GM12878 (cell line): ENCODE data around the gene UBXN4. TPM values are rescaled to one million over a fixed set of nuclear protein-coding genes. Genes with fewer than 3 reads are reported as not detected.

Experiments
- ATAC-seq: fragments of 200-7000 bp; cut with Tn5 transposase; 3 replicates; pipeline ENCODE4 v1.9.1; 2020; ENCODE audit warnings: mild to moderate bottlenecking, moderate library complexity
- BruUV-seq: library from RNA; stranded (reverse); fragments of 400-500 nt; replicated peaks from 2 replicates; lab custom pipeline; 2021; lab: Mats Ljungman, UMichigan
- CTCF ChIA-PET: fragments of 300-600 bp; sonication (Branson Sonifier 250); formaldehyde crosslinking; extraction: SDS; loops from one replicate; lab custom pipeline; 2021; ENCODE audit warnings: inconsistent platforms; lab: Yijun Ruan, JAX
- POLR2A ChIA-PET: fragments of 350-600 bp; formaldehyde crosslinking; extraction: SDS; loops from one replicate; lab custom pipeline; 2021; ENCODE audit warnings: inconsistent platforms; lab: Charles Lee
- RAD21 ChIA-PET: fragments of 300-600 bp; sonication (Branson Sonifier 250); formaldehyde crosslinking; loops from one replicate; lab custom pipeline; 2023; ENCODE audit warnings: antibody characterized with exemption; ENCODE audit not compliant: unreplicated experiment; lab: Charles Lee
- SMC1A ChIA-PET: fragments of 300-600 bp; sonication (Branson Sonifier 250); formaldehyde crosslinking; loops from one replicate; lab custom pipeline; 2023; ENCODE audit not compliant: unreplicated experiment, uncharacterized antibody; lab: Charles Lee
- DNase-seq: peaks from one replicate; pipeline ENCODE4 v3.0.0-alpha.2; 2011; ENCODE audit warnings: low read depth, low spot score
- FAIRE-seq: peaks from 3 replicates; lab custom pipeline; 2011; peaks lifted over from hg19 to GRCh38; lab: Jason Lieb, UNC
- H2AFZ ChIP-seq: 2 replicates; pipeline ENCODE4 v1.6.0; 2011; ENCODE audit warnings: low read depth, low read length, control low read depth; ENCODE audit not compliant: control insufficient read depth
- H3K27ac ChIP-seq: 2 replicates; pipeline ENCODE4 v1.5.1; 2011; ENCODE audit warnings: control low read depth; ENCODE audit not compliant: control insufficient read depth, insufficient read depth
- H3K27me3 ChIP-seq, 2 experiments: replicated peaks in 1 of 2; 2 replicates each; pipeline versions ENCODE4 v1.6.0 to v1.6.1; 2011; ENCODE audit warnings: low read length in 1 of 2; ENCODE audit not compliant: control insufficient read depth in 2 of 2, insufficient read depth in 2 of 2
- H3K36me3 ChIP-seq, 2 experiments: 2 replicates each; pipeline ENCODE4 v1.5.1; 2011; ENCODE audit warnings: low read length in 1 of 2; ENCODE audit not compliant: control insufficient read depth in 2 of 2, insufficient read depth in 2 of 2
- H3K4me1 ChIP-seq: 2 replicates; pipeline ENCODE4 v1.6.1; 2011; ENCODE audit warnings: mild to moderate bottlenecking, low read length, moderate library complexity, mixed read lengths; ENCODE audit not compliant: control insufficient read depth, insufficient read depth
- H3K4me2 ChIP-seq: 2 replicates; pipeline ENCODE4 v1.6.0; 2011; ENCODE audit warnings: control low read depth; ENCODE audit not compliant: control insufficient read depth, insufficient read depth
- H3K4me3 ChIP-seq: fragments of 200-600 bp; sonication (generic); 2 replicates; pipeline ENCODE4 v1.5.1; 2016
- H3K79me2 ChIP-seq: 2 replicates; pipeline ENCODE4 v1.6.0; 2011; ENCODE audit warnings: low read length; ENCODE audit not compliant: control insufficient read depth, insufficient read depth
- H3K9ac ChIP-seq: 2 replicates; pipeline ENCODE4 v1.8.0; 2011; ENCODE audit warnings: low read length, control low read depth, mixed read lengths; ENCODE audit not compliant: control insufficient read depth, insufficient read depth
- H3K9me3 ChIP-seq: replicated peaks from 3 replicates; pipeline ENCODE4 v1.5.1; 2011; ENCODE audit warnings: mild to moderate bottlenecking, low read length; ENCODE audit not compliant: control insufficient read depth, insufficient read depth
- H4K20me1 ChIP-seq: 2 replicates; pipeline ENCODE4 v1.6.0; 2011; ENCODE audit not compliant: control insufficient read depth, insufficient read depth
- ATF2 ChIP-seq: IDR thresholded peaks from 2 replicates; pipeline ENCODE4 v1.6.1; 2012; ENCODE audit warnings: low read length, inconsistent platforms
- CEBPB ChIP-seq, 2 experiments: fragments of 150-350 bp in 1 of 2; IDR thresholded peaks; 2 replicates each; pipeline ENCODE4 v1.6.1; 2012 to 2014; ENCODE audit warnings: low read depth in 2 of 2, low read length in 2 of 2, borderline replicate concordance in 1 of 2, inconsistent platforms in 1 of 2
- CHD1 ChIP-seq: IDR thresholded peaks from 2 replicates; pipeline ENCODE4 v1.6.1; 2012; ENCODE audit warnings: low read depth, low read length, improper control_type of control experiment
- ESRRA ChIP-seq: IDR thresholded peaks from 2 replicates; pipeline ENCODE4 v1.6.1; 2012; ENCODE audit warnings: mild to moderate bottlenecking, low read length, improper control_type of control experiment
- MXI1 ChIP-seq: fragments of 150-350 bp; IDR thresholded peaks from 2 replicates; pipeline ENCODE4 v1.6.1; 2011; ENCODE audit warnings: low read depth, mild to moderate bottlenecking, inconsistent platforms, low read length, improper control_type of control experiment
- REST ChIP-seq: IDR thresholded peaks from 2 replicates; pipeline ENCODE4 v1.6.1; 2012; ENCODE audit warnings: mild to moderate bottlenecking, low read depth, low read length
- SIN3A ChIP-seq: IDR thresholded peaks from 2 replicates; pipeline ENCODE4 v1.6.1; 2012; ENCODE audit warnings: low read depth, low read length, improper control_type of control experiment
- SIX5 ChIP-seq: IDR thresholded peaks from 2 replicates; pipeline ENCODE4 v1.6.1; 2011; ENCODE audit warnings: mild to moderate bottlenecking, low read depth, low read length, moderate library complexity; ENCODE audit not compliant: severe bottlenecking
- TCF7 ChIP-seq: IDR thresholded peaks from 2 replicates; pipeline ENCODE4 v1.6.1; 2014; ENCODE audit warnings: antibody characterized with exemption, borderline replicate concordance
- WGBS: methylation state at CpG from one replicate; pipeline ENCODE4 v1.1.6; 2016; ENCODE audit warnings: low lambda C conversion rate; ENCODE audit not compliant: insufficient replicate concordance, insufficient coverage; ENCODE audit errors: missing lambda C conversion rate; 5-methylcytosine and 5-hydroxymethylcytosine counted together
- in situ Hi-C: fragments of 300-500 bp; cut with MboI; formaldehyde crosslinking; loops from 9 replicates; pipeline ENCODE4 v1.14.3; 2018; ENCODE audit warnings: mixed read lengths
- intact Hi-C: fragments of 100-400 bp; cut with micrococcal nuclease; formaldehyde crosslinking; loops from one replicate; pipeline ENCODE4 v1.14.2; 2022; ENCODE audit not compliant: unreplicated experiment
- polyA plus RNA-seq, 11 experiments: library from polyadenylated mRNA; depleted of rRNA in 4 of 11; unstranded in 6 of 11; stranded (reverse) in 5 of 11; fragments of >200 nt; fragmentation: Nextera tagmentation in 4 of 11; fragmentation: Illumina TruSeq in 1 of 11; extraction: Ambion mirVana in 4 of 11; extraction: Trizol in 1 of 11; gene quantifications; 1 replicate in 1 of 11; 2 replicates in 10 of 11; pipeline versions ENCODE4 v1.2.1 to v1.2.3, GENCODE V29; 2011 to 2016; ENCODE audit warnings: inconsistent platforms in 2 of 11, missing spikeins in 2 of 11, low read depth in 1 of 11
- total RNA-seq, 4 experiments: library from RNA; depleted of rRNA in 3 of 4; stranded (reverse); fragments of >200 nt in 3 of 4; fragmentation: Illumina TruSeq in 1 of 4; extraction: Trizol in 1 of 4; gene quantifications; 2 replicates each; pipeline versions ENCODE4 v1.2.1 to v1.2.3, GENCODE V29; 2013 to 2021
- TF ChIP-seq, protein P1 (sequence below): fragments of 450-650 bp; formaldehyde crosslinking; IDR thresholded peaks from 2 replicates; pipeline ENCODE4 v1.4.0; 2022; ENCODE audit warnings: mild to moderate bottlenecking, moderate library complexity
- TF ChIP-seq, protein P2 (sequence below): fragments of 450-650 bp; formaldehyde crosslinking; IDR thresholded peaks from 2 replicates; pipeline ENCODE4 v1.4.0; 2020; ENCODE audit warnings: mild to moderate bottlenecking, moderate library complexity

UBXN4 gene
- total and polyA plus RNA-seq, 10 of the 15 experiments (the other 5 are each of a cell fraction or from before 2014, with no cell fraction given): 52.6 to 133 (median 71.9) TPM

DNA sequence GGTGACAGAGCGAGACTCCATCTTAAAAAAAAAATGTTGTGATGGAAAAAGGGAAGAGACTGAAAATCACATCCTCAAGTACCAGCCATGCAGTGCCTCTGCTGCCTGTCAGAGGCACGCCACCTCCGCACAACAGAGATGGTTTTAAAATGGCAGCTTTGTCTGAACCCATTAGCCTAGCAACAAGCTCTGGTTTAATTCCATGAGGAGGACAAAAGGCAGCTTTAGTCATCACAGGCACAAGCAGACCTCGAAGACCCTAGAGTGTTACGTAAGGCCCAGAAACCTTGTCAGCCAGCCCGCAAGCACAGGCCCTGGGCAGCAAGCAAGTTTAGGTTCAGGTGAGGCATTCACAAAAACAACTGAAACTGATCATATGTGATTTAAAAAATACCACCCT lies 84.9 kb downstream of the UBXN4 start:
- H3K4me3 ChIP-seq: no peak overlapping the region
- no peaks in the 10 kb centered on the region for H3K27me3 ChIP-seq
- no peak overlapping the region for H3K4me2 ChIP-seq
- 93% methylated on average over 6 of the region's 6 CpGs for WGBS
- DNase-seq (no peak), ATAC-seq (no peak), FAIRE-seq (no peak)
- ChIA-PET RAD21 (interaction anchor here (0.6 kb wide), 1 partner anchor 347 kb away, joined by 3 read pairs; no protein-coding TSS in a partner anchor), CTCF (no interaction called here), POLR2A (no interaction called here), SMC1A (interaction anchor here (0.6 to 1.4 kb wide), 3 partner anchors 65 to 692 kb away, joined by 3 read pairs; no protein-coding TSS in a partner anchor)
- no peak overlapping the region for H2AFZ ChIP-seq
- H3K27ac ChIP-seq: no peak overlapping the region
- H3K9ac ChIP-seq: no peak overlapping the region
- peaks cover 17% of the 10 kb centered on the region for H3K4me1 ChIP-seq
- BruUV-seq: no TSS peak
- H3K9me3 ChIP-seq: peaks cover 7% of the 10 kb centered on the region
- H3K36me3 ChIP-seq: no peaks in the 10 kb centered on the region
- peaks cover 1% of the 10 kb centered on the region; the same call in 1 of the 2 replicates for H3K79me2 ChIP-seq
- no peaks in the 10 kb centered on the region for H4K20me1 ChIP-seq
- in situ Hi-C loops: no loop called here
- intact Hi-C loops: no loop called here
- no peak for TF ChIP-seq CHD1
- TF ChIP-seq, protein P1, sequence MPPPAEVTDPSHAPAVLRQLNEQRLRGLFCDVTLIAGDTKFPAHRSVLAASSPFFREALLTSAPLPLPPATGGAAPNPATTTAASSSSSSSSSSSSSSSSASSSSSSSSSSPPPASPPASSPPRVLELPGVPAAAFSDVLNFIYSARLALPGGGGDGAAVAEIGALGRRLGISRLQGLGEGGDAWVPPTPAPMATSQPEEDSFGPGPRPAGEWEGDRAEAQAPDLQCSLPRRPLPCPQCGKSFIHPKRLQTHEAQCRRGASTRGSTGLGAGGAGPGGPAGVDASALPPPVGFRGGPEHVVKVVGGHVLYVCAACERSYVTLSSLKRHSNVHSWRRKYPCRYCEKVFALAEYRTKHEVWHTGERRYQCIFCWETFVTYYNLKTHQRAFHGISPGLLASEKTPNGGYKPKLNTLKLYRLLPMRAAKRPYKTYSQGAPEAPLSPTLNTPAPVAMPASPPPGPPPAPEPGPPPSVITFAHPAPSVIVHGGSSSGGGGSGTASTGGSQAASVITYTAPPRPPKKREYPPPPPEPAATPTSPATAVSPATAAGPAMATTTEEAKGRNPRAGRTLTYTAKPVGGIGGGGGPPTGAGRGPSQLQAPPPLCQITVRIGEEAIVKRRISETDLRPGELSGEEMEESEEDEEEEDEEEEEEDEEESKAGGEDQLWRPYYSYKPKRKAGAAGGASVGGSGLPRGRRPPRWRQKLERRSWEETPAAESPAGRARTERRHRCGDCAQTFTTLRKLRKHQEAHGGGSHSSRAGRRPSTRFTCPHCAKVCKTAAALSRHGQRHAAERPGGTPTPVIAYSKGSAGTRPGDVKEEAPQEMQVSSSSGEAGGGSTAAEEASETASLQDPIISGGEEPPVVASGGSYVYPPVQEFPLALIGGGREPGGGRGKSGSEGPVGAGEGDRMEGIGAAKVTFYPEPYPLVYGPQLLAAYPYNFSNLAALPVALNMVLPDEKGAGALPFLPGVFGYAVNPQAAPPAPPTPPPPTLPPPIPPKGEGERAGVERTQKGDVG (CRISPR knock-in tag): no peak
- TF ChIP-seq TCF7: no peak
- TF ChIP-seq, protein P2, sequence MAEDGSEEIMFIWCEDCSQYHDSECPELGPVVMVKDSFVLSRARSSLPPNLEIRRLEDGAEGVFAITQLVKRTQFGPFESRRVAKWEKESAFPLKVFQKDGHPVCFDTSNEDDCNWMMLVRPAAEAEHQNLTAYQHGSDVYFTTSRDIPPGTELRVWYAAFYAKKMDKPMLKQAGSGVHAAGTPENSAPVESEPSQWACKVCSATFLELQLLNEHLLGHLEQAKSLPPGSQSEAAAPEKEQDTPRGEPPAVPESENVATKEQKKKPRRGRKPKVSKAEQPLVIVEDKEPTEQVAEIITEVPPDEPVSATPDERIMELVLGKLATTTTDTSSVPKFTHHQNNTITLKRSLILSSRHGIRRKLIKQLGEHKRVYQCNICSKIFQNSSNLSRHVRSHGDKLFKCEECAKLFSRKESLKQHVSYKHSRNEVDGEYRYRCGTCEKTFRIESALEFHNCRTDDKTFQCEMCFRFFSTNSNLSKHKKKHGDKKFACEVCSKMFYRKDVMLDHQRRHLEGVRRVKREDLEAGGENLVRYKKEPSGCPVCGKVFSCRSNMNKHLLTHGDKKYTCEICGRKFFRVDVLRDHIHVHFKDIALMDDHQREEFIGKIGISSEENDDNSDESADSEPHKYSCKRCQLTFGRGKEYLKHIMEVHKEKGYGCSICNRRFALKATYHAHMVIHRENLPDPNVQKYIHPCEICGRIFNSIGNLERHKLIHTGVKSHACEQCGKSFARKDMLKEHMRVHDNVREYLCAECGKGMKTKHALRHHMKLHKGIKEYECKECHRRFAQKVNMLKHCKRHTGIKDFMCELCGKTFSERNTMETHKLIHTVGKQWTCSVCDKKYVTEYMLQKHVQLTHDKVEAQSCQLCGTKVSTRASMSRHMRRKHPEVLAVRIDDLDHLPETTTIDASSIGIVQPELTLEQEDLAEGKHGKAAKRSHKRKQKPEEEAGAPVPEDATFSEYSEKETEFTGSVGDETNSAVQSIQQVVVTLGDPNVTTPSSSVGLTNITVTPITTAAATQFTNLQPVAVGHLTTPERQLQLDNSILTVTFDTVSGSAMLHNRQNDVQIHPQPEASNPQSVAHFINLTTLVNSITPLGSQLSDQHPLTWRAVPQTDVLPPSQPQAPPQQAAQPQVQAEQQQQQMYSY (CRISPR knock-in tag): no peak
- TF ChIP-seq MXI1: no peak
- no peak for TF ChIP-seq SIN3A
- no peak for TF ChIP-seq SIX5
- TF ChIP-seq REST: no peak
- TF ChIP-seq ESRRA: no peak
- no peak for TF ChIP-seq ATF2
- no peak for TF ChIP-seq CEBPB (IDR thresholded peaks at IDR 0.05; ENCODE audit: borderline replicate concordance in 1 of 2, low read depth in 2 of 2, low read length in 2 of 2)
